Urothelium cell line (cell line): ENCODE data around the gene BMP6.

Source experiments
- DNase-seq: peaks from one replicate; pipeline ENCODE4 v3.0.0; 2011; ENCODE audit warnings: low spot score, mixed read lengths
- FAIRE-seq: peaks from 2 replicates; lab custom pipeline; 2011; peaks lifted over from hg19 to GRCh38; lab: Jason Lieb, UNC

BMP6 gene

GRCh38 chr6:7899889-7900213 is 174.0 kb downstream of the BMP6 start:
- FAIRE-seq (no peak), DNase-seq (no peak)

DNA sequence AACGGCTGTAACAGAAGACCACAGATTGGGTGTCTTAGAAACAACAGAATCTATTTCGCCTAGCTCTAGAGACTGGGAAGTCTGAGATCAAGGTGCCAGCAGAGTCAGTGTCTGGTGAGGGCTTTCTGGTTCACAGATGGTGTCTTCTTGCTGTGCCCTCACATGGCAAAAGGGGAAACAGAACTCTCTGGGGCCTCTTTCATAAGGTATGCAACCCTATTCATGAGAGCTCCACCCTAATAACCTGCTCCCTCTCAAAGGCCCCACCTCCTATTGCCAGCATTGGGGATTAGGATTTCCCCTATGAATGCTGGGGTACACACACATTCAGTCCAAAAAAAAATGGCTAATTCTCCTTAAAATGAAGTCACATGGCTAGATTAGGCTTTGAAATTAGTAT is 174.7 kb downstream of the BMP6 start:
- FAIRE-seq (no peak), DNase-seq (no peak)

DNA sequence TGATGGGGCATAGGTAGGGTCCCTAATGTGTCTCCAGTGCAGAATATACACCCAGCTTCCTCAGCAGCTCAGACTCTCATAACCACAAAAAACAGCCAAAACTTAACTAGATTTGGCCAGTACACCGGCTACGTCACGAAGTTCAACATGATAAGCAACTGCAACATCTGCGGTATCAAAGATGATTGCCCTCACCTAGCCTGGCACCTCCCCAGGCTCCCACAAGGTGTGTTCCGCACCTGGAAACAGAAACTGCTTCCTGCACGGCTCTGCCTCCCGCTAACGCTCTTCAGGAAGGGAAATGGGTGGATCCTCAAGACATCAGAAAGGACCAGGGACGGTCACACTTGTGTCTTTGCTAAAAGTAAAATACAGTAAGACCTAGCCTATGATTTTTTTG is 175.2 kb downstream of the BMP6 start:
- DNase-seq (no peak), FAIRE-seq (no peak)

DNA sequence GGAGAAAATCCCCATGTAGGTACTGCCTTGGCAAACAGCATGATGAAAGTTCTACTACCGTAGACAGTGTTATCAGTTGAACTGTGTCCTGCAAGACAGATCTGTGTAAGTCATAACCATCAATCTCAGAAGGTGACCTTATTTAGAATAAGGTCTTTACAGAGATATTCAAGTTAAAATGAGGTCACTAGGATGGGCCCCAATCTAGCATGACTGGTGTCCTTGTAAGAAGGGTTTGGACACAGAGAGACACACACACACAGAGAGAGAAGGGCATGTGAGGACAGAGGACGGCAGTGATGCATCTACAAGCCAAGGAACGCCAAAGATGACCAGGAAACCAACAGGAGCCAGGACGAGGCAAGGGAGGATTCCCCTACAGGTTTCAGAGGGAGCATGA is 175.9 kb downstream of the BMP6 start:
- DNase-seq: no peak
- no peak for FAIRE-seq

DNA sequence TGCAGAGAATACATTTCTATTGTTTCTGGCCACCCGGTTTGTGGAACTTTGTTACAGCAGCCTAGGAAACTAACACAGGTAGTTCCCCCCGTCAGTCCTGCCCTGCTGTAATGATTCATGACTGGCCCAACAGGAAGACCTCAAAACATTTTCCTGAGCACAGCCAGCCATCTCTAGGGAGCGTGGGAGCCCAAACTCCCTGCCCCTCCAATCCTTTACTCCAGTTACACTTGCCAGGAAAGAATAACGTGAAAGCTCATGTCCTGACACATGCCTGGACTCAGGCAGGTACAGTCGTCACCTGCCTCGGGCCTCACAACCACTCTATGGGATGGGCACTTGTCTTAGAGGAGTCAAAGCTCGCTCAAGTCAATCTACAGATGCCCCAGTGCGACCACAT is 176.3 kb downstream of the BMP6 start:
- no peak for FAIRE-seq
- no peak for DNase-seq

- DNase-seq (no peak), FAIRE-seq (no peak)
Measured at GRCh38 chr6:7902867-7903266, 177.0 kb downstream of the BMP6 start.

DNA sequence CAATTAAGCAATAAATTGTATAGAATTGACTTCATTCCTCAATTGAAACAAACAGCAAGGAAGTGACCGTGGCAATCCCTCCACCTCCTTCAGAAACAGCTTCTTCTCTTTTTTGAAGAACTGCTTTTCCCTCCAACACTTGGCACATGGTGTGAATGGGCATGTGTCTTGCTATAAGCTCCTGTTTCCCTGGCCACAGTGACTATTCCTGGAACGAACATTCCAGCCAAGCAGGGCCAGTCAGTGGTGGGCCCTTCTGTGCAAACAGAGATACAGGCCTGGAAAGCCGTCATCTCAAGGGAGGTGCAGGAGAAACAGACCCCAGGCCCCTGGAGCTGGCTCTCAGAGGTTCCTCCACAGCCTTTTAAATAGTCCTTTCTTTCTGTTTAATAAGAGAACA is 177.8 kb downstream of the BMP6 start:
- no peak for DNase-seq
- FAIRE-seq: no peak

DNA sequence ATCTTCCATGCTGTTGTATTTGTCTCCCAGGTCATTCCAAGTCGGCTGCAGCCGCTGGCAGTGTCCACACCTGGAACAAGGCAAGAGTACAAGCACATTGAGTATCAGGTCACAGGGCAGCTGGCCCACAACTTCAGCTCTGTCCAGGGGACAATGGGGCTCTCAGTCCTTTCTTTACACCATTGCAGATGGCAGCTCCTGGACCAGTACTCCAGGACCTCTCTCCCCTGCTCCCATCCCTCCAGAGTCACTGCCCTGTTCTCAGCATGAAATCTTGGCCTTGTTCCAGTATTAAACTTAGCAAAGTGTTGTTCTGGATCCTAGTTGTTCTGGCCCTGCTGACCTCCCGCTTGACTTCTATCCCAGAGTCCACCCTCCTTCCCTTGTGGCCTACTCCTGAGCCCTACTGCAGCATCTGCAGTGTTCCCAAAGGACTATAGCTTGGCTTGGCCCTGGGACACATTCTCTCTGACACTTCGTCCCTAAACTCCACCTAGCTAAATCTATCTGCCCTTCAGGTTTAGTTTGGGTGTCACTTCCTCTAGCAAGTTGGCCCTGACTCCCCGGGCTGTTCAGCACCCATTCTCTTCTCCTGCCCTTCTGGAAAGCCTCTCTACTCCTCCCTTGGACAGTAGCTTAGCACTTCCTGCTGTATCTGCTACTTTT is 178.9 kb downstream of the BMP6 start:
- no peak for FAIRE-seq
- no peak for DNase-seq

- FAIRE-seq (no peak), DNase-seq (no peak)
Measured at GRCh38 chr6:7905416-7905815, 179.5 kb downstream of the BMP6 start.

- FAIRE-seq (no peak), DNase-seq (no peak)
Measured at GRCh38 chr6:7906741-7907140, 180.8 kb downstream of the BMP6 start.

- no peak for FAIRE-seq
- no peak for DNase-seq
Measured at GRCh38 chr6:7907159-7907558, 181.3 kb downstream of the BMP6 start.

- peak; percentile 71 for DNase-seq
- no peak for FAIRE-seq
Measured at GRCh38 chr6:7909323-7910276, 183.7 kb downstream of the BMP6 start.

GRCh38 chr6:7910298-7910653 is 184.4 kb downstream of the BMP6 start:
- FAIRE-seq: no peak
- no peak for DNase-seq

DNA sequence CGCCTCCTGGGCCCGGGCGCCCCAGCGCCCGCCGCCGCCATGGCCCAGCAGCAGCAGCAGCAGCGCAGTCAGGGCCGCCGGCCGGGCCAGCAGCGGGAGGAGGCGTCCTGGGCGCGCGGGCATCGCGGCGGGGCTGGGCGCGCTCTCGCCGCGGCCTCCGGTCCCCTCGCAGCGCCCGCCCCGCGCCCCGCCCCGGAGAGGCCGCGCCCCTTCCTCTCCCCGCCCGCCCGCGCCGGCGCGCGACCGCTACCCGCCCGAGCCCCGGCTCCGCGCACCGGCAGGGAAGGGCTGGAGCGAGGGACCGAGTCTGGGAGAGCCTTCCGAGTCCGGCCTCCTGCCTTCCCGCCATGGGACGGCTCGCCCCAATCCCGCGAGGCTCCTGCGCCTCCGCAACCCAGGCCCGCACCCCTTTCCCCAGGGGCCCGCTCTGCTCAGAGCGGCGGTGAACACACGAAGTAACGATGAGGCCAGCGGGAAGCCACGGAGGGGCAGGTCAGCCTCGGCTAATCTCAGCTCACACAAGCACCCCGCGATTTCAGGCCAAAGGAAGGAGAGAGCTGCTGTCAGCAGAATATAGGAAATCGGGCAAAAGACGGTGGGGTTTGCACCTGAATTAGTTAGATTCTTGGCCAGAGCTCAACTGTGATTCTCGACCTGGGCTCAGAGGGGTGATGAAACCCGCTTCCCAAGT is 184.9 kb downstream of the BMP6 start, which contains the start of gene TXNDC5:
Gene TXNDC5, minus strand, starts transcription at position 135 of the 691 bp plus-strand sequence. Its CDS starts 12 bp downstream, at position 123.
- DNase-seq: peak; percentile 92
- FAIRE-seq: no peak

DNA sequence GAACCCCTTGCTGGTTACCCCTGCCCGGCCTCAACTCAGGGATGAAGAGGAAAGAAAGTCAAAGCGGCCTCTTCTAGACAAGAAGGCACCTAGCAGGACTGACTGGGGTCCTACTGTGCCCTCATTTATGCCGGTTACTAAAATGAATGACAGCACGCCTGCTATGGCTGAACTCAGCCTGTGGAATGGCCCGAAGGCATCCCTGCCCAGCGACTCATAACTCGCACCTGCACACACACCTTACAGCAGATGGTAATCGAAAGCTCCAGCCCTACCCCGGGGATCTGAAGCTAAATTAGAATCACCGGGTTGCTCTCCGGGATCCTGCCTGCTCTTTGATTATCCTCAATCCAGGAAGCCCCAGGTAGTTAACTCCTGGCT is 185.4 kb downstream of the BMP6 start:
- DNase-seq (no peak), FAIRE-seq (no peak)

- no peak for DNase-seq
Measured at GRCh38 chr6:7912024-7912423, 186.1 kb downstream of the BMP6 start.

GRCh38 chr6:7912736-7913517 is 187.0 kb downstream of the BMP6 start:
- FAIRE-seq: no peak
- DNase-seq: no peak

More at GRCh38 chr6:7912024-7912423, 186.1 kb downstream of the BMP6 start:
- FAIRE-seq: no peak

DNA sequence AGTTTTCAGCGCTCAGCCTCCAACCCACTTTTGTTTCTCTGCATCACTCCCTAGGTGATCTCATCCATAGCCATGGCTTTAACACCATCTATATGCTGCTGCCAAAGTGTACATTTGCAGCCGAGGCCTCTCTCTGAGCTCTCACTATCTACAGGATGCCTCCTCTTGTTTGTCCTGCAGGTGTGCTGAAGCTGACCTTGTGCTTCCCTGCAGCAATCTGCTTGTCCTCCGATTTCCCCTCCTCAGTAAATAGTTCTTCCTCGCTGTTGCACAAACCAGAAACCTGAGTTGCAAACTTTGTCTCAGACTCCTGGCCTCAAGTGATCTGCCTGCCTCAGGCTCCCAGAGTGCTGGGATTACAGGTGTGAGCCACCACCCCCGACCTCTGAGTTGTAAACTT is 188.4 kb downstream of the BMP6 start:
- DNase-seq (no peak), FAIRE-seq (no peak)

GRCh38 chr6:7914991-7915789 is 189.3 kb downstream of the BMP6 start:
- FAIRE-seq (no peak), DNase-seq (peak; percentile 9)

DNA sequence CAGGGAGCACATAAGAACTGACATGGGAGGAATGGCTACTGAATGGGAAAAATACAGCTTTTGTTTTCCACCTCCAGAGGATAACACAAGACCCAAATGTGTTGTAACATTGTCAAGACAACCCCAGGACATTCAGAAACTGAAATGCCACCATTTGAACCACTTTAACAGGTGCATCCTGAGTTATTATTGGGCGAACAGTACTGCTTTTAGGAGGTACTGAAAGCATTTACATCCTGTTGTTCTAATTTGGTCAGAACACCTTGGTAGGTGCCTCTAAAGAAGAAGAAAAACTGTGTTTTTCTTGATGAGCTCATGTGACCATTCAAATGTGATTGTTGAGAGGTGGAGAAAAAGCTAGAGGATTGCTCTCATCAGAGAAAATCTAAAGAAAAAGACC is 191.1 kb downstream of the BMP6 start:
- no peak for FAIRE-seq
- no peak for DNase-seq
